HG02798 (cell line): ENCODE measurements around the gene FTL.

Experiments used
- ATAC-seq: cut with Tn5 transposase; IDR thresholded peaks from one replicate; pipeline ENCODE4 v1.9.1; 2021; ENCODE audit warnings: mild to moderate bottlenecking; ENCODE audit not compliant: unreplicated experiment, poor library complexity

FTL gene

GRCh38 chr19:48945415-48945814, 19.7 kb upstream of the FTL start:
- no peak for ATAC-seq

- ATAC-seq = no peak
Measured at GRCh38 chr19:48945817-48946216, 19.3 kb upstream of the FTL start.

GRCh38 chr19:48946463-48947257, 18.4 kb upstream of the FTL start:
- ATAC-seq = no peak

DNA sequence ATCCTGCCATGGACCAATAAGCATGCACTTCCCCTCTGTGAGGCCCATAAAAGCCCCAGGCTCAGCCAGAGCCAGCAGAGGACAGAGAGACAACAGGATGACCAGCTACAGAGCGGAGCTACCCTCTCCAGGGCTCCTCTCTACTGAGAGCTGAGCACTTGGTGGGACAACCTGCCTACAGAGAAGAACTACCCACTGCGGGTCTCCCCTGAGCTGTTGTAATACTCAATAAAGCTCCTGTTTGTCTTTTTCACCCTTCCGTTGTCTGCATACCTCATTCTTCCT, 17.9 kb upstream of the FTL start:
- no peak for ATAC-seq

DNA sequence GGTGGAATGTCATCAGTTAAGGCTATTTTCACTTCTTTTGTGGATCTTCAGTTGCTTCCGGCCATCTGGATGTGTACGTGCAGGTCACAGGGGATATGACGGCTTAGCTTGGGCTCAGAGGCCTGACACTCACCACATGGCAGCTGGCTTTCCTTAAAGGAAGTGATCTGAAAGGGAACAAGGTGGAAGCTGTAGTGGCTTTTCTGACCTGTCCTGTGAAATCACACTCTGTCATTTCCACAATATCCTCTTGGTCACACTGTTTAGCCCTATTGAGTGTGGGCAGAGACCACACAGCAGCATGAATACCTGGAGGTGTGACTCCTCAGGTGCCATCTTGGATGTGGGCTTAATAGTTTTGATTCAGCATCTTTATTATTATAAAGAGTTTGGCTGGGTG, 14.9 kb upstream of the FTL start:
- ATAC-seq = no peak

GRCh38 chr19:48950830-48951519, 14.1 kb upstream of the FTL start:
- no peak for ATAC-seq

DNA sequence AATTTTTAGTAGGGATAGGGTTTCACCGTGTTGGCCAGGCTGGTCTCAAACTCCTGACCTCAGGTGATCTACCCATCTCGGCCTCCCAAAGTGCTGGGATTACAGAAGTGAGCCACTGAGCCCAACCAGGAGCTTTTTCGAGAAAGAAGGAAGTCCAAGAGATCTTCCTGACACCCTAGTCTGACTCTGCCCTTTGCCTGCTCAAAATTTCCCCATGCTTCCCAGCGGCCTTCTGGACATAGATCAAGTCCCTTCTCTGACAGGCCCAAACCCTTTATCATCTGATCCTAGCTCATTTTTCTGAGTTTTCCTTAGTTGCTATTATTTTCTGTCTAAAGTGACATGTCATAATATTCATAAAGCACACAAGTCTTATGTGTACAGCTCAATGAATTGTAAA, 12.0 kb upstream of the FTL start:
- no peak for ATAC-seq

- ATAC-seq = no peak
Measured at GRCh38 chr19:48953990-48954594, 11.0 kb upstream of the FTL start.

GRCh38 chr19:48954595-48955307, 10.4 kb upstream of the FTL start, which contains the start of gene BAX:
Gene BAX, plus strand, starts transcription at chr19:48954875. Its CDS starts 54 bp downstream, at chr19:48954929.
- ATAC-seq = peak; percentile 94

DNA sequence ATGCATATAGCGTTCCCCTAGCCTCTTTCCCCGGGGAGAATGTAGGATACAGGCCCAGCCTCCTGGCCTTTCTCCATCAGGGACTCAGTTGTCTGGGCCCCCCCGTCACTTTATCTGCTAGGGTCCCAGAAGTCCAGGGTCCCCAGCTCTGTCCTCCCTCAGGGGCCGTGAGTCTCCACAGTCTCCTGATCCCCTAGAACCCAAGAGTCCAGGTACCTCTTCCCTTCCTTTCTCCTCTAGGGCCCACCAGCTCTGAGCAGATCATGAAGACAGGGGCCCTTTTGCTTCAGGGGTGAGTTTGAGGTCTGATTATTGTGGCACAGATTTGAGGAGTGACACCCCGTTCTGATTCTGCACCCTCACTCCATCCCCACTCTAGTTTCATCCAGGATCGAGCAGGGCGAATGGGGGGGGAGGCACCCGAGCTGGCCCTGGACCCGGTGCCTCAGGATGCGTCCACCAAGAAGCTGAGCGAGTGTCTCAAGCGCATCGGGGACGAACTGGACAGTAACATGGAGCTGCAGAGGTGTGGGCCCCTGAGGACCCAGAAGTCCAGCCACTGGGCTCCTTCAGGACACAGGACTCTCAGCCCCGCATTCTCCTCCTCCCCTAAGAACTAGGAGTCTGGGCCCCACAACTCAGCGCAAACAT, 9.7 kb upstream of the FTL start:
- no peak for ATAC-seq

DNA sequence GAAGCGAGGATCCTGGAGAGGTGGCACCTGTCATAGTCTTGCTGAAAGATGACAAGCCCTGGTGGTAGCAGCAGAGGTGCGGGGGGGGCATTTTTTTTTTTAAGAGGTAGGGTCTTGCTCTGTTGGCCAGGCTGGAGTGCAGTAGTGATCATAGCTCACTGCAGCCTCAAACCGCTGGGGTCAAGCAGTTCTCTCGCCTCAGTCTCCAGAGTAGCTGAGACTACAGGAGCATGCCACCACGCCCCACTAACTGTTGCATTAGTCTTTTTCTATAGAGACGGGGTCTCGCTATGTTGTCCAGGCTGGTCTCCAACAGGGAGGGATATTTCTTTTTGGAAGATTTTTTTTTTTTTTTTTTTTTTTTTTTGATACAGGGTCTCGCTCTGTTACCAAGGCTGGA, 7.1 kb upstream of the FTL start:
- no peak for ATAC-seq

DNA sequence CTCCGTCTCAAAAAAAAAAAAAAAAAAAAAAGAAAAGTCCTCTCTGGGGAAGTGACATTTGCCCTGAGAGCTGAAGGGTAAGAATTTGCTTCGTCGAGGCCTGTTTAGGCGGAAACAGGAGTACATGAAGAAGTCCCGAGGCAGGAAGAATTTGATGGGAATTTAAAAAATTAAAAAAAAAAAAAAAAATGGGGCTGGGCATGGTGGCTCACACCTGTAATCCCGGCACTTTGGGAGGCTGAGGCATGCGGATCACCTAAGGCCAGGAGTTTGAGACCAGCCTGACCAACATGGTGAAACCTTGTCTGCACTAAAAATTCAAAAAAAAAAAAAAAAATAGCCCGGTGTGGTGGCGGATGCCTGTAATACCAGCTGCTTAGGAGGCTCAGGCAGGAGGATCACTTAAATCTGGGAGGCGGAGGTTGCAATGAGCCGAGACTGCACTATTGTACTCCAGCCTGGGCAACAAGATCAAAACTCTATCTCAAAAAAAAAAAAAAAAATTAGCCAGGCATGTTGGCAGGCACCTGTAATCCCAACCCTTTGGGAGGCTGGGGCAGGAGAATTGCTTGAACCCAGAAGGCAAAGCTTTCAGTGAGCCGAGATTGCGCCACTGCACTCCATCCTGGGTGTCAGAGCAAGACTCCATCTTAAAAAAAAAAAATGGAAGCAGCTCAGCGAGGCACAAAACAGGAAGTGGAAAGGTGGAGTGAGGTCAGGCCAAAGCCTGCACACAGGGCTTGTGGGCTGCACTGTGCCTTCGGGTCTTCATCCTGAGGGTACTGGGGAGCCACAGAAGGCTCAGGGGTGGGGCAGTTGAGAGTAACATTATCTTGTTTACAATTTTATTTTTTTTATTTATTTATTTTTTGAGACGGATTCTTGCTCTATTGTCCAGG, 5.5 kb upstream of the FTL start:
- ATAC-seq = no peak

DNA sequence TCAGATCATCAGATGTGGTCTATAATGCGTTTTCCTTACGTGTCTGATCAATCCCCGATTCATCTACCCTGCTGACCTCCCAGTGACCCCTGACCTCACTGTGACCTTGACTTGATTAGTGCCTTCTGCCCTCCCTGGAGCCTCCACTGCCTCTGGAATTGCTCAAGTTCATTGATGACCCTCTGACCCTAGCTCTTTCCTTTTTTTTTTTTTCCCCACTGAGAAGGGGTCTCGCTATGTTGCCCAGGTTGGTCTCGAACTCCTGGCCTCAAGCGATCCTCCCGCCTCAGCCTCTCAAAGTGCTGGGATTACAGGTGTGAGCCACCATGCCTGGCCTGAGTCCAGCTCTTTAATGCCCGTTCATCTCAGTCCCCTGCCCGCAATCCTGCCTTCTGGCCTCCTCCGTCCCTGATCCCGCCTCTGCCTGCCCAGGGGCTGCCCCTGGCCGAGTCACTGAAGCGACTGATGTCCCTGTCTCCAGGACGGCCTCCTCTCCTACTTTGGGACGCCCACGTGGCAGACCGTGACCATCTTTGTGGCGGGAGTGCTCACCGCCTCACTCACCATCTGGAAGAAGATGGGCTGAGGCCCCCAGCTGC, 4.0 kb upstream of the FTL start:
- ATAC-seq = no peak

- no peak for ATAC-seq
Measured at GRCh38 chr19:48961673-48962028, 3.5 kb upstream of the FTL start.

DNA sequence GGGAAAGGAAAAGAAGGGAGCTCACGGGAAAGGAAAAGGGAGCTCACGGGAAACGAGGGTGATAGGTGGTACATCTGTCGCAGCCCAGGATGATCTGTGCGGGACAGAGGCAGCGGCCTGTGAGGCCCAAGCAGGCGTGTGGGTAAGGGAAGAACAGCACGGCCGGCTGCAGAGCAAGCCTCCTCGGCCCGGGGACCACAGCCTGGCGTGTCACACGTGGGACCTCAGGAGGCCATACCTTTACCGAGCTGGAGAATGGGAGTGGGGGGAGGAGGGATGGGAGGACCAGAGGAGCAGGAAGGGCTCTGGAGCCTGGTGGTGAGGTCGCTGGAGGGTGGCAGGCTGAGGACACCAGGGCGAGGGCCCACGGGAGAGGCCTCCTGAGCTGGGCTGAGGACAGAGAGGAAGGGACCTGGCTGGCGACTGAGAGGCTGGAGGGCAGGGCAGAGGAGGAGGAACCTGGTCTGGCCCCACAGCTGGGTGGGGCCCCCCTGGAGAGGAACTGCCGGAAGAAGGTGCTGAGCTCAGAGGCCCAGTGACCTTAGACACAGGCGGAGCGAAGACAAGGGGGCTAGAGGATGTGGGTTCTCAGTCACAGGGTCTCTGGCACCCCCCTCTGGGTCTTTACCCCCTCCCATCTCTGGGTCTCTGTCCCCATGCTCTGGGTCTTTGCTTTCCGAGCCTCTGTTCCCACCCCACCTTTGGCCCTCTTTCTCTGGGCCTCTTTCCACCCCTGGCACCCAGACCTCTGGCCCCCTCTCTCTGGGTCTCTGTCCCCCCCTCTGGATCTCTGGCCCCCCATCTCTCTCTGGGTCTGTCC, 2.9 kb upstream of the FTL start:
- peak; percentile 25 for ATAC-seq

DNA sequence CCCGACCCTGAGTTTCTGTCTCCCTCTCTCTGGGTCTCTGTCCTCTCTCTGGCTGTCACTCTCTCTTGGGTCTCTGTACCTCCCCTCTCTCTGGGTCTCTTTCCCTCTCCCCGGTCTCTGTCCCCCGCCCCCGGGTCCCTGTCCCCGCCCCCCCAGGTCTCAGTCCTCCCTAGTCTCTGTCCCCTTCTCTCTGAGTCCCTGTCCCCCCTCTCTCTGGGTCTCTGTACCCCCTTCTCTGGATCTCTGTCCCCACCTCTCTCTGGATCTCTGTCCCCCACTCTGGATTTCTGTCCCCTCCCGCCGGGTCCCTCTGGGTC, 2.3 kb upstream of the FTL start:
- no peak for ATAC-seq

DNA sequence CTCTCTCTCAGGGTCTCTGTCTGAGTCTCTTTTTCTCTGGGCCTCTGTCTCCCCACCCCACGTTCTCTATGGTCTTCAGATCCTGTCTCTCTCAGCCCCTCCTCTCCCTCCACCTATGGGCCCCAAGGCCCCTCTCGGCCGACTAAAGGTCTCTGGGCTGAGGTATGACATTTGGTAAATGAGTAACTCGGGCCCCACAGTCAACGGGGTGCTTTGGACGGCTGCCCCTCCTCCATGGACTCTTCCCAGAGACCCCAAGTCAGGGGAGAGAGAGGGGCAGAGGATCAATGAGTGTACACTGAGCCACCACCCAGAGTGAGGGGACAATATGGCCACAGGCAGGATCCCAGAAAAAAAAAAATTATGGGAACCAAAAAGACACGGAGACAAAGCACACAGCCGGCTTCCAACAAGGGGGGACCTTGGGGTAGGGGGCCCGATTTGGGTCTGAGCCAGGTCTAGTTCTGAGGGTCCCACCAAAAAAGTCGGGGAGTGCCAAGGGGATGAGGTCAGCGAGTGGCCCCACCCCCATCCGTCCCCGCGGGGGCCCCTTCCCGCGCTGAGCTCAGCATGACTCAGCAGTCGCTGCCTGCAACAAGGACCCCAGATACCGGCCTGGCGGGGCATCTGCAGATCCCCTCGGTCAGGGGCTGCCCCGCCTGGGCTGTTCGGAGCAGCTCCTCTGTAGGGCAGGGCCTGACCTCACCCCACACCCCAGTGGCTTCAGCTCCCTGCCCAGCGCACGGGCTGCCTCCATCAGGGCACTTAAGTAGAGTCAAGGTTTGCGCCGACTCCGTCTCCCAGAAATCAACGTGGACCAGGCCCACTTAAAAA, 1.5 kb upstream of the FTL start:
- peak; percentile 21 for ATAC-seq
